Measurements from ENCODE around the gene PLEKHJ1.

The PLEKHJ1 gene

GRCh38 chr19:2270157-2270422 lies 34.0 kb upstream of the PLEKHJ1 start:
- DNase-seq (ENCODE audit: low read depth in 3 of 3, low spot score in 1 of 3), result no peak

GRCh38 chr19:2269244-2270156 lies 33.4 kb upstream of the PLEKHJ1 start:
- peak; percentile 98 to 99 (median 99) for DNase-seq (ENCODE audit: low read depth in 3 of 3, low spot score in 1 of 3)

GRCh38 chr19:2268861-2269243 lies 32.7 kb upstream of the PLEKHJ1 start:
- DNase-seq (ENCODE audit: low read depth in 3 of 3, low spot score in 1 of 3), result no peak

- DNase-seq (ENCODE audit: low read depth in 3 of 3, low spot score in 1 of 3), result no peak
Measured at GRCh38 chr19:2268480-2268830, 32.3 kb upstream of the PLEKHJ1 start.

- no peak for DNase-seq (ENCODE audit: low read depth in 3 of 3, low spot score in 1 of 3)
Measured at GRCh38 chr19:2266183-2266993, 30.3 kb upstream of the PLEKHJ1 start.

- DNase-seq (ENCODE audit: low read depth in 3 of 3, low spot score in 1 of 3), result no peak
Measured at GRCh38 chr19:2261438-2262172, 25.5 kb upstream of the PLEKHJ1 start.

GRCh38 chr19:2260341-2260805 lies 24.2 kb upstream of the PLEKHJ1 start:
- no peak for DNase-seq (ENCODE audit: low read depth in 3 of 3, low spot score in 1 of 3)

- DNase-seq (ENCODE audit: low read depth in 3 of 3, low spot score in 1 of 3), result no peak
Measured at GRCh38 chr19:2259336-2259735, 23.2 kb upstream of the PLEKHJ1 start.

- no peak for DNase-seq (ENCODE audit: low read depth in 3 of 3, low spot score in 1 of 3)
Measured at GRCh38 chr19:2255982-2256685, 20.0 kb upstream of the PLEKHJ1 start, which contains the start of gene JSRP1. Gene JSRP1 (minus strand): TSS chr19:2256417. CDS start chr19:2255314, 1,103 bp downstream.

GRCh38 chr19:2255112-2255845 lies 19.1 kb upstream of the PLEKHJ1 start:
- no peak for DNase-seq (ENCODE audit: low read depth in 3 of 3, low spot score in 1 of 3)

- DNase-seq (ENCODE audit: low read depth in 3 of 3, low spot score in 1 of 3), result no peak
Measured at GRCh38 chr19:2254064-2254872, 18.1 kb upstream of the PLEKHJ1 start.

GRCh38 chr19:2253106-2254063 lies 17.3 kb upstream of the PLEKHJ1 start:
- no peak for DNase-seq (ENCODE audit: low read depth in 3 of 3, low spot score in 1 of 3)

- no peak for DNase-seq (ENCODE audit: low read depth in 3 of 3, low spot score in 1 of 3)
Measured at GRCh38 chr19:2252797-2253105, 16.6 kb upstream of the PLEKHJ1 start.

GRCh38 chr19:2252055-2252796 lies 16.1 kb upstream of the PLEKHJ1 start:
- DNase-seq (ENCODE audit: low read depth in 3 of 3, low spot score in 1 of 3), result no peak

GRCh38 chr19:2251106-2252054 lies 15.3 kb upstream of the PLEKHJ1 start:
- no peak for DNase-seq (ENCODE audit: low read depth in 3 of 3, low spot score in 1 of 3)

GRCh38 chr19:2250766-2251105 lies 14.6 kb upstream of the PLEKHJ1 start:
- no peak for DNase-seq (ENCODE audit: low read depth in 3 of 3, low spot score in 1 of 3)

All from stimulated activated CD4-positive, alpha-beta T cell treated with anti-CD3 and anti-CD28 coated beads, TNF-alpha, amount 100 ng/mL, for 1 hour (primary cell).